ENCODE data around the gene NACAD.
A peak's percentile ranks its signal among the peaks of the same experiment; 100 is the strongest.

The NACAD gene

GRCh38 chr7:45099891-45100760 lies 11.4 kb upstream of the NACAD start:
- Histone ChIP-seq H3K9me3 (ENCODE audit: control insufficient read depth, insufficient read depth, low read length) (no peaks in the 10 kb centered on the region), H3K36me3 (ENCODE audit: control insufficient read depth, insufficient read depth, low read length) (peaks cover 60% of the 10 kb centered on the region), H3K27me3 (ENCODE audit: control insufficient read depth, insufficient read depth, low read length) (no peaks in the 10 kb centered on the region), H3K9ac (ENCODE audit: low read depth, low read length) (no peak overlapping the region), H3K4me1 (ENCODE audit: control insufficient read depth, insufficient read depth, low read length) (no peaks in the 10 kb centered on the region), H3K4me3 (ENCODE audit: low read depth, low read length) (no peak overlapping the region)

- no peaks in the 10 kb centered on the region for H3K27me3 ChIP-seq (ENCODE audit: control insufficient read depth, insufficient read depth, low read length)
- no peaks in the 10 kb centered on the region for H3K9me3 ChIP-seq (ENCODE audit: control insufficient read depth, insufficient read depth, low read length)
- H3K4me3 ChIP-seq (ENCODE audit: low read depth, low read length), result no peak overlapping the region
- H3K4me1 ChIP-seq (ENCODE audit: control insufficient read depth, insufficient read depth, low read length), result no peaks in the 10 kb centered on the region
- no peak overlapping the region for H3K9ac ChIP-seq (ENCODE audit: low read depth, low read length)
- peaks cover 51% of the 10 kb centered on the region for H3K36me3 ChIP-seq (ENCODE audit: control insufficient read depth, insufficient read depth, low read length)
Measured at GRCh38 chr7:45098983-45099839, 10.4 kb upstream of the NACAD start.

GRCh38 chr7:45092931-45093235 lies 4.1 kb upstream of the NACAD start:
- Histone ChIP-seq H3K4me1 (ENCODE audit: control insufficient read depth, insufficient read depth, low read length) (peaks cover 8% of the 10 kb centered on the region), H3K9me3 (ENCODE audit: control insufficient read depth, insufficient read depth, low read length) (no peaks in the 10 kb centered on the region), H3K9ac (ENCODE audit: low read depth, low read length) (no peak overlapping the region), H3K27me3 (ENCODE audit: control insufficient read depth, insufficient read depth, low read length) (no peaks in the 10 kb centered on the region), H3K4me3 (ENCODE audit: low read depth, low read length) (no peak overlapping the region), H3K36me3 (ENCODE audit: control insufficient read depth, insufficient read depth, low read length) (no peaks in the 10 kb centered on the region)

- Histone ChIP-seq H3K9ac (ENCODE audit: low read depth, low read length) (no peak overlapping the region), H3K4me1 (ENCODE audit: control insufficient read depth, insufficient read depth, low read length) (peaks cover 8% of the 10 kb centered on the region), H3K27me3 (ENCODE audit: control insufficient read depth, insufficient read depth, low read length) (no peaks in the 10 kb centered on the region), H3K4me3 (ENCODE audit: low read depth, low read length) (no peak overlapping the region), H3K36me3 (ENCODE audit: control insufficient read depth, insufficient read depth, low read length) (no peaks in the 10 kb centered on the region), H3K9me3 (ENCODE audit: control insufficient read depth, insufficient read depth, low read length) (no peaks in the 10 kb centered on the region)
Measured at GRCh38 chr7:45092100-45092930, 3.5 kb upstream of the NACAD start.

- peak overlapping the region; percentile 72 for H3K4me3 ChIP-seq (ENCODE audit: low read depth, low read length)
- H3K9me3 ChIP-seq (ENCODE audit: control insufficient read depth, insufficient read depth, low read length), result no peaks in the 10 kb centered on the region
- H3K36me3 ChIP-seq (ENCODE audit: control insufficient read depth, insufficient read depth, low read length), result peaks cover under 1% of the 10 kb centered on the region
- no peak overlapping the region for H3K9ac ChIP-seq (ENCODE audit: low read depth, low read length)
- peaks cover 8% of the 10 kb centered on the region for H3K4me1 ChIP-seq (ENCODE audit: control insufficient read depth, insufficient read depth, low read length)
- H3K27me3 ChIP-seq (ENCODE audit: control insufficient read depth, insufficient read depth, low read length), result no peaks in the 10 kb centered on the region
Measured at GRCh38 chr7:45089341-45089891, 647 bp upstream of the NACAD start.

GRCh38 chr7:45088146-45088701 lies 545 bp downstream of the NACAD start:
- Histone ChIP-seq H3K36me3 (ENCODE audit: control insufficient read depth, insufficient read depth, low read length) (peaks cover 4% of the 10 kb centered on the region), H3K9ac (ENCODE audit: low read depth, low read length) (no peak overlapping the region), H3K4me1 (ENCODE audit: control insufficient read depth, insufficient read depth, low read length) (peaks cover 8% of the 10 kb centered on the region), H3K27me3 (ENCODE audit: control insufficient read depth, insufficient read depth, low read length) (no peaks in the 10 kb centered on the region), H3K9me3 (ENCODE audit: control insufficient read depth, insufficient read depth, low read length) (no peaks in the 10 kb centered on the region), H3K4me3 (ENCODE audit: low read depth, low read length) (peak overlapping the region; percentile 72)

- no peaks in the 10 kb centered on the region for H3K9me3 ChIP-seq (ENCODE audit: control insufficient read depth, insufficient read depth, low read length)
- no peaks in the 10 kb centered on the region for H3K27me3 ChIP-seq (ENCODE audit: control insufficient read depth, insufficient read depth, low read length)
- peak overlapping the region; percentile 72 for H3K4me3 ChIP-seq (ENCODE audit: low read depth, low read length)
- peaks cover 3% of the 10 kb centered on the region for H3K4me1 ChIP-seq (ENCODE audit: control insufficient read depth, insufficient read depth, low read length)
- H3K36me3 ChIP-seq (ENCODE audit: control insufficient read depth, insufficient read depth, low read length), result peaks cover 7% of the 10 kb centered on the region
- H3K9ac ChIP-seq (ENCODE audit: low read depth, low read length), result no peak overlapping the region
Measured at GRCh38 chr7:45087301-45088145, 1.2 kb downstream of the NACAD start.

- Histone ChIP-seq H3K4me3 (ENCODE audit: low read depth, low read length) (no peak overlapping the region), H3K4me1 (ENCODE audit: control insufficient read depth, insufficient read depth, low read length) (no peaks in the 10 kb centered on the region), H3K9me3 (ENCODE audit: control insufficient read depth, insufficient read depth, low read length) (no peaks in the 10 kb centered on the region)
Measured at GRCh38 chr7:45086331-45087065, 2.3 kb downstream of the NACAD start.

GRCh38 chr7:45085619-45086200 lies 3.1 kb downstream of the NACAD start:
- Histone ChIP-seq H3K9ac (ENCODE audit: low read depth, low read length) (no peak overlapping the region), H3K9me3 (ENCODE audit: control insufficient read depth, insufficient read depth, low read length) (no peaks in the 10 kb centered on the region)

More at GRCh38 chr7:45086331-45087065, 2.3 kb downstream of the NACAD start:
- Histone ChIP-seq H3K9ac (ENCODE audit: low read depth, low read length) (no peak overlapping the region), H3K36me3 (ENCODE audit: control insufficient read depth, insufficient read depth, low read length) (peaks cover 8% of the 10 kb centered on the region), H3K27me3 (ENCODE audit: control insufficient read depth, insufficient read depth, low read length) (no peaks in the 10 kb centered on the region)

More at GRCh38 chr7:45085619-45086200, 3.1 kb downstream of the NACAD start:
- Histone ChIP-seq H3K36me3 (ENCODE audit: control insufficient read depth, insufficient read depth, low read length) (peaks cover 12% of the 10 kb centered on the region), H3K4me1 (ENCODE audit: control insufficient read depth, insufficient read depth, low read length) (no peaks in the 10 kb centered on the region), H3K4me3 (ENCODE audit: low read depth, low read length) (no peak overlapping the region), H3K27me3 (ENCODE audit: control insufficient read depth, insufficient read depth, low read length) (no peaks in the 10 kb centered on the region)

Measured in iPS-15b (cell line).